Mesendoderm (in vitro differentiated cells): ENCODE measurements around the gene INHA.

ENCODE experiments used
- DNase-seq: peaks from one replicate; pipeline ENCODE4 v3.0.0; 2013
- H2AK5ac ChIP-seq: 2 replicates; pipeline ENCODE4 v1.6.1; 2013; ENCODE audit warnings: low read length, inconsistent platforms
- H2BK120ac ChIP-seq: 2 replicates; pipeline ENCODE4 v1.6.1; 2013; ENCODE audit warnings: low read depth, mild to moderate bottlenecking, low read length, moderate library complexity, mixed read lengths
- H2BK15ac ChIP-seq: replicated peaks from 2 replicates; pipeline ENCODE4 v1.6.1; 2013; ENCODE audit warnings: low read depth, mild to moderate bottlenecking, moderate library complexity
- H2BK5ac ChIP-seq: 2 replicates; pipeline ENCODE4 v1.6.1; 2013; ENCODE audit warnings: low read length, inconsistent platforms
- H3K18ac ChIP-seq: 2 replicates; pipeline ENCODE4 v1.6.1; 2013; ENCODE audit warnings: mild to moderate bottlenecking, low read length, mixed read lengths
- H3K23ac ChIP-seq: one replicate; pipeline ENCODE4 v1.6.1; 2013; ENCODE audit warnings: low read length
- H3K27ac ChIP-seq: 2 replicates; pipeline ENCODE4 v1.5.1; 2013; ENCODE audit warnings: low read depth, mild to moderate bottlenecking, inconsistent platforms, low read length, moderate library complexity
- H3K27me3 ChIP-seq: 2 replicates; pipeline ENCODE4 v1.6.1; 2013; ENCODE audit warnings: low read length, control low read depth, mild to moderate bottlenecking, inconsistent platforms; ENCODE audit not compliant: insufficient read depth, poor library complexity
- H3K36me3 ChIP-seq: 2 replicates; pipeline ENCODE4 v1.6.1; 2013; ENCODE audit warnings: low read length, inconsistent platforms; ENCODE audit not compliant: control insufficient read depth, insufficient read depth
- H3K4ac ChIP-seq: one replicate; pipeline ENCODE4 v1.6.1; 2013; ENCODE audit warnings: low read depth, mild to moderate bottlenecking, low read length, moderate library complexity
- H3K4me1 ChIP-seq: 2 replicates; pipeline ENCODE4 v1.6.1; 2013; ENCODE audit warnings: low read depth, low read length, inconsistent platforms; ENCODE audit not compliant: control insufficient read depth
- H3K4me2 ChIP-seq: 2 replicates; pipeline ENCODE4 v1.6.1; 2013; ENCODE audit warnings: low read length
- H3K4me3 ChIP-seq: 2 replicates; pipeline ENCODE4 v1.5.1; 2013; ENCODE audit warnings: mild to moderate bottlenecking, low read length
- H3K56ac ChIP-seq: one replicate; pipeline ENCODE4 v1.6.1; 2013; ENCODE audit warnings: low read length
- H3K79me1 ChIP-seq: 2 replicates; pipeline ENCODE4 v1.6.1; 2013; ENCODE audit warnings: low read length, inconsistent platforms
- H3K79me2 ChIP-seq: 2 replicates; pipeline ENCODE4 v1.6.1; 2013; ENCODE audit warnings: mild to moderate bottlenecking, low read length; ENCODE audit not compliant: control insufficient read depth, insufficient read depth
- H3K9ac ChIP-seq: 2 replicates; pipeline ENCODE4 v1.6.1; 2013; ENCODE audit warnings: low read length, inconsistent platforms
- H4K5ac ChIP-seq: one replicate; pipeline ENCODE4 v1.6.1; 2013; ENCODE audit warnings: low read length
- H4K8ac ChIP-seq: one replicate; pipeline ENCODE4 v1.6.1; 2013; ENCODE audit warnings: low read depth, mild to moderate bottlenecking, control low read depth, low read length, moderate library complexity
- WGBS: extraction: QIAGEN DNeasy Blood & Tissue Kit; methylation state at CpG from one replicate; pipeline ENCODE4 v1.1.7; 2013; ENCODE audit warnings: low lambda C conversion rate, missing lambda C conversion rate; ENCODE audit not compliant: insufficient coverage; ENCODE audit errors: extremely low coverage; 5-methylcytosine and 5-hydroxymethylcytosine counted together

The INHA gene

DNA sequence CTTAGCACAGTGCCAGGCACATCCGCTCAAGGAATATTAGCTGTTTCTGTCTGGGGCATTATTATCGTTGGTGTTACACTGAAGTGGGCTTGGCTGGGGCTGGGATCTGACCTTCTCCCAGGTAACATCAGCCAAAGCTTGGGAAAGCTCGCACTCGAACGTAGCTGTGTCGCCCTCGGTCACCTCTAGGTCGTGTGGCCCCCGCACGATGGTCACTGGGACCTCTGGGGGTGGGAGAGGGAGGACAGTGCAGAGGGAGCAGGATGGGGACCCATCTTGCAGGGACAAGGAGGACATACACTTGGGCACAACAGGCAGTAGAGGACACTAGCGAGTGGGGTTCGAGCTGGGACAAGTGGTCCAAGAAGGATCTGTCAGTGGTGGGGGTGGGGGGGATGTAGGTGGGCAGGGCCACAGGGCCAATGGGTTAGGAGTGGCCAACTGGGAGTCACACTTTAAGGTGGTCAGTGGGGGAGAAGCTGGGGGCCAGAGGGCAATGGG lies 18.6 kb upstream of the INHA start:
- Histone ChIP-seq H3K79me1 (no peaks in the 10 kb centered on the region), H2BK15ac (no peak overlapping the region), H3K18ac (no peak overlapping the region), H3K56ac (no peak overlapping the region), H2BK120ac (no peak overlapping the region), H3K36me3 (no peaks in the 10 kb centered on the region), H3K27me3 (no peaks in the 10 kb centered on the region), H3K23ac (no peak overlapping the region), H3K27ac (no peak overlapping the region), H2AK5ac (no peak overlapping the region), H4K8ac (no peak overlapping the region), H3K4me2 (no peak overlapping the region), H3K9ac (peak overlapping the region; percentile 74), H3K4ac (no peak overlapping the region), H2BK5ac (no peak overlapping the region), H3K4me3 (no peak overlapping the region), H4K5ac (no peak overlapping the region), H3K79me2 (no peaks in the 10 kb centered on the region), H3K4me1 (peaks cover 3% of the 10 kb centered on the region)
- DNase-seq: no peak
- no CpG with 5 or more reads among the region's 12 CpGs for whole genome bisulfite sequencing

DNA sequence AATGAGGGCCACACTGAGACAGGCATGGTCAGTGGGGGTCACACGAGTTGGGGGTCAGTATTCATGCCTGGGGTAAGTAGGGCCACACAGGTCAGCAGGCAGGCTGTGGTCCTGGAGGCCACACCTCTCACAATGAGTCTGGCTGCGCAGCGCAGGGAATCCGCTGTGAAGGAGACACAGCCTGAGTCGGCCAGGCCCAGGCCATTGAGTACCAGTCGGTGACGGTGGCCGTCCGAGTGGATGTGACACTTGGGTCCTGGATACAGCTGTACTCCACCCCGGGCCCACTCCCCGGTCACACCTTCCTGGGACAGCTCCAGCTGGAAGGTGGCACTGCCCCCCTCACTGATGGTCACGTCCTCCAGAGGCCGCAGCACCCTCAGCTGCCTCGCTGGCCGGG lies 17.8 kb upstream of the INHA start:
- Histone ChIP-seq H3K4me1 (peaks cover 3% of the 10 kb centered on the region), H3K79me2 (no peaks in the 10 kb centered on the region), H3K23ac (no peak overlapping the region), H3K36me3 (no peaks in the 10 kb centered on the region), H4K8ac (no peak overlapping the region), H3K56ac (no peak overlapping the region), H3K27me3 (no peaks in the 10 kb centered on the region), H3K4me3 (no peak overlapping the region), H2AK5ac (no peak overlapping the region), H4K5ac (no peak overlapping the region), H3K27ac (no peak overlapping the region), H3K79me1 (no peaks in the 10 kb centered on the region), H3K4me2 (no peak overlapping the region), H3K9ac (no peak overlapping the region), H2BK120ac (no peak overlapping the region), H3K4ac (no peak overlapping the region), H2BK15ac (no peak overlapping the region), H2BK5ac (no peak overlapping the region), H3K18ac (no peak overlapping the region)
- no CpG with 5 or more reads among the region's 15 CpGs for WGBS
- DNase-seq: no peak

DNA sequence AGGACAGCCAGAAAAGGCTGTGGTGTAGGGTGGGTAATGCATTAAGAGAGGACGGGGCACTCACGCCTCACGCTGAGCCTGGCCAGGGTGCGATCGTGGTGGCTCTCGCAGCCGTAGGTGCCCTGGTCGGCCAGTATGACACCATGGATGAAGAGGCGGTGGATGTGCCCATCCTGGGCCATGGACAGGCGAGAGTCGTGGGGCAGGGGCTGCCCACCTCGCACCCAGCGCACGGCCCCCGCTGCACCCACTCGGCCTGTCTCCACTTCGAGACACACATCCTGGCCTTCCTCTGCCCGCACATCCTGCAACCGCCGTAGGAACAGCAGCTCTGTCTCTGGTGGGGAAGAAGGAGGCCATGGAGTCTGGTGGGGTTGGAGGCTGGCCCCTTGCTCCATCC lies 16.2 kb upstream of the INHA start:
- H3K4me1 ChIP-seq: peaks cover 5% of the 10 kb centered on the region
- no peak overlapping the region for H3K23ac ChIP-seq
- no peak overlapping the region for H2BK5ac ChIP-seq
- no peaks in the 10 kb centered on the region for H3K79me2 ChIP-seq
- no peak overlapping the region for H4K8ac ChIP-seq
- H3K56ac ChIP-seq: no peak overlapping the region
- no peak overlapping the region for H3K4me3 ChIP-seq
- H3K27ac ChIP-seq: no peak overlapping the region
- H3K36me3 ChIP-seq: no peaks in the 10 kb centered on the region
- H2AK5ac ChIP-seq: no peak overlapping the region
- no peak for DNase-seq
- no peak overlapping the region for H3K4me2 ChIP-seq
- no CpG with 5 or more reads among the region's 20 CpGs for WGBS
- H3K79me1 ChIP-seq: no peaks in the 10 kb centered on the region
- no peak overlapping the region for H3K9ac ChIP-seq
- H2BK15ac ChIP-seq: no peak overlapping the region
- H3K27me3 ChIP-seq: no peaks in the 10 kb centered on the region
- no peak overlapping the region for H3K18ac ChIP-seq
- no peak overlapping the region for H3K4ac ChIP-seq
- no peak overlapping the region for H2BK120ac ChIP-seq
- H4K5ac ChIP-seq: no peak overlapping the region

DNA sequence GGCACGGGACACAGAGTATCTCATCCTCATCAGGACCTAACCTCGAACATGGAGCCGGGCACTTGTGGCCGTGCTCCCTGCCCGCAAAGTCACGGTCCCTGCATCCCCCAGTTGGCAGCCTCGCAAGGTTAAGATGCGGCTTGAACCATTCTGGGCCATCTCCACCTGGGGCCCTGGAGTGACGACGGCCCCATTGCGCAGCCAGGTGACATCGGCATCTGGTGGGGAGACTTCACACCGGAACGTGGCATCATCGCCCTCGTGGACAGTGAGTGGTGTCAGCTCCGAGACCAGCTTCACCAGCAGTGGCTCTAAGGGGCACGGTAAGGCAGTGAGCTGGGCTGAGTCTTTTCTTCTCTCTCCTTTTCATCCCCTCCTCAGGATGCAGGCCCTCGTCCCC lies 15.7 kb upstream of the INHA start:
- H4K8ac ChIP-seq: no peak overlapping the region
- no CpG with 5 or more reads among the region's 19 CpGs for WGBS
- H3K18ac ChIP-seq: no peak overlapping the region
- DNase-seq: no peak
- no peaks in the 10 kb centered on the region for H3K79me1 ChIP-seq
- H3K56ac ChIP-seq: no peak overlapping the region
- no peak overlapping the region for H2AK5ac ChIP-seq
- H3K27ac ChIP-seq: no peak overlapping the region
- H3K4me3 ChIP-seq: no peak overlapping the region
- no peak overlapping the region for H3K4me2 ChIP-seq
- no peak overlapping the region for H3K23ac ChIP-seq
- H2BK15ac ChIP-seq: no peak overlapping the region
- H3K9ac ChIP-seq: no peak overlapping the region
- H4K5ac ChIP-seq: no peak overlapping the region
- H2BK120ac ChIP-seq: no peak overlapping the region
- H3K36me3 ChIP-seq: no peaks in the 10 kb centered on the region
- no peaks in the 10 kb centered on the region for H3K27me3 ChIP-seq
- H3K4me1 ChIP-seq: peaks cover 7% of the 10 kb centered on the region
- no peaks in the 10 kb centered on the region for H3K79me2 ChIP-seq
- no peak overlapping the region for H2BK5ac ChIP-seq
- H3K4ac ChIP-seq: no peak overlapping the region

DNA sequence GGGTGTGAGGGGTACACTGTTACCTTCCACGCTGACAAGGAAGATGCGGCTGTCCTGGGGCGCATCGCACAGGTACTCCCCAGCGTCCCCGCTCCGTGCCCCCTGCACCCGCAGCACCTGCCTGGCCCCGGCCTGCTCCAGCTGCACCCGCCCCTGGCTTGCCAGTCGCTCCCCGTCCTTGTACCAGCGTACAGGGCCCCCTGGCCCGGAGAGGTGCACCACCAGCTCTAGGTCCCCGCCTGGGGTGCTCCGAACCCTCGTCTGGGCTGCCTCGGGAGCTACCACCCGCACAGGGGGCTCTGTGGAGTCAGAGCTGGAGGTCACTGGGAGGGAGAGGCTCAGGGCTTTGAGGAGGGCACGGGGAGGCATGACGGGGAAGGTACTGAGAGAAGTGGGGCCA lies 14.8 kb upstream of the INHA start:
- whole genome bisulfite sequencing: no CpG with 5 or more reads among the region's 21 CpGs
- Histone ChIP-seq H3K36me3 (no peaks in the 10 kb centered on the region), H3K23ac (no peak overlapping the region), H3K9ac (no peak overlapping the region), H3K4me1 (peaks cover 11% of the 10 kb centered on the region), H3K4me3 (no peak overlapping the region), H3K79me2 (no peaks in the 10 kb centered on the region), H2BK15ac (no peak overlapping the region), H3K4me2 (no peak overlapping the region), H3K18ac (no peak overlapping the region), H2AK5ac (no peak overlapping the region), H2BK120ac (no peak overlapping the region), H2BK5ac (no peak overlapping the region), H3K79me1 (no peaks in the 10 kb centered on the region), H4K8ac (no peak overlapping the region), H3K4ac (no peak overlapping the region), H3K27ac (no peak overlapping the region), H4K5ac (no peak overlapping the region), H3K27me3 (no peaks in the 10 kb centered on the region), H3K56ac (no peak overlapping the region)
- DNase-seq: no peak
